ENCODE measurements around the gene ASB3. TPM values are rescaled to one million over a fixed set of nuclear protein-coding genes. Genes with fewer than 3 reads are reported as not detected.

Gene ASB3
- total and polyA plus RNA-seq, 9 of the 15 experiments (the other 6 are each of a cell fraction or from before 2014, with no cell fraction given) = 13.6 to 35.3 (median 18.7) TPM

DNA sequence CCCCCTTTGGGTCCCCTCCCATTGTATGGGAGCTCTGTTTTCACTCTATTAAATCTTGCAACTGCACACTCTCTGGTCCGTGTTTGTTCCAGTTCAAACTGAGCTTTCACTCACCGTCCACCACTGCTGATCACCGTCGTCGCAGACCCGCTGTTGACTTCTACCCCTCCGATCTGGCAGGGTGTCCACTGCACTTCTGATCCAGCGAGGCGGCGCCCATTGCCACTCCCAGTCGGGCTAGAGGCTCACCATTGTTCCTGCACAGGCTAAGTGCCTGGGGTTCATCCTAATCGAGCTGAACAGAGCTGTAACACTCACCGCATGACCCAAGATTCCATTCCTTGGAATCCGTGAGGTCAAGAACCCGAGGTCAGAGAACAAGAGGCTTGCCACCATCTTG lies 30.1 kb downstream of the ASB3 start:
- 83% methylated on average over 14 of the region's 15 CpGs for WGBS (ENCODE audit: insufficient coverage, low coverage, missing lambda C conversion rate)

More for the DNA sequence above, 30.1 kb downstream of the ASB3 start:
- no peaks in the 10 kb centered on the region for H3K9me3 ChIP-seq (replicated peaks; ENCODE audit: control insufficient read depth, insufficient read depth, low read depth, low read length)
- no peaks in the 10 kb centered on the region for H4K20me1 ChIP-seq (replicated peaks; ENCODE audit: control insufficient read depth, insufficient read depth, low read length)
- no peak overlapping the region for H3K27ac ChIP-seq (ENCODE audit: extremely low read depth, low read depth, low read length)
- no peaks in the 10 kb centered on the region for H3K4me1 ChIP-seq (replicated peaks in 1 of 2; ENCODE audit: control insufficient read depth in 2 of 2, insufficient read depth in 2 of 2, low read length in 2 of 2)
- H3K9ac ChIP-seq (ENCODE audit: insufficient read depth in 1 of 2, low read depth in 2 of 2, low read length in 2 of 2) = no peak overlapping the region
- no peak overlapping the region for H3K4me3 ChIP-seq
- H3K27me3 ChIP-seq (ENCODE audit: control insufficient read depth in 2 of 2, insufficient read depth in 2 of 2, low read length in 2 of 2) = no peaks in the 10 kb centered on the region
- H3K36me3 ChIP-seq (ENCODE audit: control insufficient read depth, insufficient read depth, low read length) = peaks cover 5% of the 10 kb centered on the region; the same call in 2 of the 3 replicates
- no TSS peak for BruUV-seq (replicated peaks)
- ChIA-PET CTCF (ENCODE audit: low intra/inter-chr PET ratio) (no interaction called here), POLR2A (interaction anchor here (0.6 to 2.0 kb wide), 4 partner anchors 11 to 174 kb away, joined by 3 to 10 read pairs (median 4); partner anchors contain the start of gene CHAC2)
- H2AFZ ChIP-seq (ENCODE audit: low read depth, low read length) = no peak overlapping the region
- no peak for FAIRE-seq
- DNase-seq (ENCODE audit: extremely low read depth in 1 of 4, low spot score in 3 of 4) = no peak
- ATAC-seq = no peak
- intact Hi-C loops (cut with micrococcal nuclease) (no loop called here), in situ Hi-C loops (cut with MboI) (no loop called here)
- no peaks in the 10 kb centered on the region for H3K9me1 ChIP-seq (ENCODE audit: control insufficient read depth, insufficient read depth, low read length)
- no peaks in the 10 kb centered on the region for H3K79me2 ChIP-seq (ENCODE audit: control insufficient read depth, insufficient read depth, low read length)
- TF ChIP-seq L3MBTL2 (IDR thresholded peaks at IDR 0.05) (no peak), MBD2 (IDR thresholded peaks at IDR 0.05; ENCODE audit: borderline replicate concordance, low read depth) (no peak), HOMEZ (CRISPR knock-in tag; IDR thresholded peaks at IDR 0.05) (no peak), SUPT5H (IDR thresholded peaks at IDR 0.05) (no peak), HES1 (IDR thresholded peaks at IDR 0.05; ENCODE audit: low read depth) (no peak), RBM17 (IDR thresholded peaks at IDR 0.05; ENCODE audit: borderline replicate concordance, low read depth, low read length) (no peak), ZNF644 (tag; IDR thresholded peaks at IDR 0.05; ENCODE audit: low read depth) (no peak), MCM5 (IDR thresholded peaks at IDR 0.05; ENCODE audit: low read depth) (no peak), GABPB2 (CRISPR knock-in tag; conservative IDR thresholded peaks at IDR 0.05) (no peak), DMBX1 (CRISPR knock-in tag; IDR thresholded peaks at IDR 0.05; ENCODE audit: borderline replicate concordance) (no peak), NCOA2 (IDR thresholded peaks at IDR 0.05; ENCODE audit: partially characterized antibody in 2 of 2) (no peak), NR2C2 (CRISPR knock-in tag; IDR thresholded peaks at IDR 0.05) (no peak), NR2C2 (tag; IDR thresholded peaks at IDR 0.05) (no peak)
- TF ChIP-seq, protein P1, sequence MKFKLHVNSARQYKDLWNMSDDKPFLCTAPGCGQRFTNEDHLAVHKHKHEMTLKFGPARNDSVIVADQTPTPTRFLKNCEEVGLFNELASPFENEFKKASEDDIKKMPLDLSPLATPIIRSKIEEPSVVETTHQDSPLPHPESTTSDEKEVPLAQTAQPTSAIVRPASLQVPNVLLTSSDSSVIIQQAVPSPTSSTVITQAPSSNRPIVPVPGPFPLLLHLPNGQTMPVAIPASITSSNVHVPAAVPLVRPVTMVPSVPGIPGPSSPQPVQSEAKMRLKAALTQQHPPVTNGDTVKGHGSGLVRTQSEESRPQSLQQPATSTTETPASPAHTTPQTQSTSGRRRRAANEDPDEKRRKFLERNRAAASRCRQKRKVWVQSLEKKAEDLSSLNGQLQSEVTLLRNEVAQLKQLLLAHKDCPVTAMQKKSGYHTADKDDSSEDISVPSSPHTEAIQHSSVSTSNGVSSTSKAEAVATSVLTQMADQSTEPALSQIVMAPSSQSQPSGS (CRISPR knock-in tag; IDR thresholded peaks at IDR 0.05) = no peak
- no peak overlapping the region for H3K4me2 ChIP-seq (ENCODE audit: insufficient read depth, low read length)
